Keratinocyte (primary cell): ENCODE results near the gene IGF1R. TPM values are rescaled to one million over a fixed set of nuclear protein-coding genes. Genes with fewer than 3 reads are reported as not detected.

Source experiments
- DNase-seq: peaks from one replicate; pipeline ENCODE4 v3.0.0-alpha.2; 2011; ENCODE audit warnings: low read depth, missing footprints, low spot score
- FAIRE-seq: peaks from 2 replicates; lab custom pipeline; 2011; peaks lifted over from hg19 to GRCh38; lab: Jason Lieb, UNC
- H2AFZ ChIP-seq: 2 replicates; pipeline ENCODE4 v1.6.0; 2012; ENCODE audit warnings: low read length, control low read depth, inconsistent platforms; ENCODE audit not compliant: control insufficient read depth
- H3K27ac ChIP-seq: 2 replicates; pipeline ENCODE4 v1.5.1; 2011; ENCODE audit warnings: low read length; ENCODE audit not compliant: control insufficient read depth, insufficient read depth
- H3K27me3 ChIP-seq: 3 replicates; pipeline ENCODE4 v1.6.0; 2011; ENCODE audit warnings: low read length; ENCODE audit not compliant: control insufficient read depth, insufficient read depth; ENCODE audit errors: extremely low read depth
- H3K36me3 ChIP-seq, 2 experiments: 2 replicates in 1 of 2; 3 replicates in 1 of 2; pipeline ENCODE4 v1.5.1; 2011; ENCODE audit warnings: low read length in 2 of 2, mild to moderate bottlenecking in 1 of 2; ENCODE audit not compliant: control insufficient read depth in 2 of 2, insufficient read depth in 2 of 2; ENCODE audit errors: extremely low read depth in 1 of 2
- H3K4me1 ChIP-seq: 3 replicates; pipeline ENCODE4 v1.5.1; 2011; ENCODE audit warnings: low read length; ENCODE audit not compliant: control insufficient read depth, insufficient read depth; ENCODE audit errors: extremely low read depth
- H3K4me2 ChIP-seq: 3 replicates; pipeline ENCODE4 v1.6.0; 2011; ENCODE audit warnings: low read depth, low read length; ENCODE audit not compliant: control insufficient read depth, insufficient read depth; ENCODE audit errors: extremely low read depth
- H3K4me3 ChIP-seq, 3 experiments: fragments of 200-600 bp in 1 of 3; sonication (generic) in 1 of 3; 2 replicates in 2 of 3; 3 replicates in 1 of 3; pipeline ENCODE4 v1.5.1; 2011 to 2016; ENCODE audit warnings: low read length in 3 of 3, mild to moderate bottlenecking in 3 of 3, control low read depth in 2 of 3, inconsistent platforms in 1 of 3, low read depth in 1 of 3, mixed read lengths in 1 of 3, mixed run types in 1 of 3, moderate library complexity in 1 of 3; ENCODE audit not compliant: control insufficient read depth in 2 of 3, insufficient read depth in 2 of 3; ENCODE audit errors: extremely low read depth in 1 of 3
- H3K79me2 ChIP-seq: 2 replicates; pipeline ENCODE4 v1.6.0; 2012; ENCODE audit warnings: low read length; ENCODE audit not compliant: control insufficient read depth, insufficient read depth
- H3K9ac ChIP-seq: 3 replicates; pipeline ENCODE4 v1.6.0; 2011; ENCODE audit warnings: low read length; ENCODE audit not compliant: control insufficient read depth, insufficient read depth; ENCODE audit errors: extremely low read depth
- H3K9me1 ChIP-seq: 3 replicates; pipeline ENCODE4 v1.6.0; 2011; ENCODE audit warnings: low read length; ENCODE audit not compliant: control insufficient read depth, insufficient read depth; ENCODE audit errors: extremely low read depth
- H3K9me3 ChIP-seq: 2 replicates; pipeline ENCODE4 v1.5.1; 2012; ENCODE audit warnings: low read depth, low read length; ENCODE audit not compliant: control insufficient read depth
- H4K20me1 ChIP-seq: 3 replicates; pipeline ENCODE4 v1.6.0; 2011; ENCODE audit warnings: low read length; ENCODE audit not compliant: control insufficient read depth, insufficient read depth; ENCODE audit errors: extremely low read depth
- EZH2 ChIP-seq: IDR thresholded peaks from one replicate; pipeline ENCODE4 v1.6.1; 2012; ENCODE audit warnings: inconsistent platforms, mild to moderate bottlenecking, low read length, moderate library complexity
- dilution Hi-C: fragments of 300-500 bp; cut with MboI; formaldehyde crosslinking; loops from one replicate; pipeline ENCODE4 v1.7.0; 2020; ENCODE audit warnings: low sequenced_read_pairs; ENCODE audit not compliant: extremely low pct_ligation_motif_present
- polyA plus RNA-seq, 5 experiments: library from polyadenylated mRNA; depleted of rRNA in 3 of 5; stranded (reverse) in 3 of 5; stranded (forward) in 1 of 5; unstranded in 1 of 5; fragments of >200 nt; gene quantifications; 1 replicate in 1 of 5; 2 replicates in 3 of 5; 3 replicates in 1 of 5; pipeline versions ENCODE4 v1.2.1 to v1.2.3, GENCODE V29; 2011 to 2012; ENCODE audit warnings: missing spikeins in 2 of 5, low read depth in 1 of 5, low replicate concordance in 1 of 5
- TF ChIP-seq, protein P1 (sequence below), 3 experiments: IDR thresholded peaks in 1 of 3; conservative IDR thresholded peaks in 1 of 3; optimal IDR thresholded peaks in 1 of 3; 2 replicates in 2 of 3; 3 replicates in 1 of 3; pipeline versions ENCODE3 to v1.5.1; 2011; ENCODE audit warnings: low read length in 3 of 3, mild to moderate bottlenecking in 3 of 3, moderate library complexity in 2 of 3, control low read depth in 1 of 3, inconsistent platforms in 1 of 3; ENCODE audit not compliant: insufficient read depth in 2 of 3; ENCODE audit errors: extremely low read depth in 1 of 3

The IGF1R gene
- polyA plus RNA-seq, 1 donor (not counting 4 experiments of a cell fraction or from before 2014, with no cell fraction given): 14.5 TPM

DNA sequence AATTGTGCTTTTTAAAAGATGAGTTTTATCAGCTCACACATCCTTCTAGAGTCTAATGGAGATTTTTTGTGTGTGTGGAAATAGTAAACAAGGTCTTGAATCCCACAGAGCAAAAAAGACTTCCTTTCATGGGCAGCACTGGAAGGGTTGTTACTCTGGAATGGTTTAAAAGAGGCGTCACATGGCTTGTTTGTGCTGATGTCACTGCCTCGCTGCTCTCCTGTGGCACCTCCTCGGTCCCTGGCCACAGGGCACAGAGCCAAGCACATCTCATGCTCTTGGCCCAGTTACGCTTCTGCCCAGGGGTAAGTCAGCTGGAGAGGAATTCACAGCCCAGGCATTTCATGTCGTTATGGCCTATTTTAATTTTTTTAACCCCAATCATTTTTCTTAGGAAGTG is 306.1 kb downstream of the IGF1R start:
- Histone ChIP-seq H2AFZ (no peak overlapping the region), H3K27ac (no peak overlapping the region), H3K4me1 (no peaks in the 10 kb centered on the region), H3K9me3 (no peaks in the 10 kb centered on the region), H4K20me1 (no peaks in the 10 kb centered on the region), H3K4me2 (no peak overlapping the region), H3K4me3 (no peak overlapping the region), H3K79me2 (no peaks in the 10 kb centered on the region), H3K9me1 (no peaks in the 10 kb centered on the region), H3K27me3 (no peaks in the 10 kb centered on the region), H3K36me3 (peaks cover 24 to 55% of the 10 kb centered on the region in 2 experiments), H3K9ac (no peak overlapping the region)
- FAIRE-seq: no peak
- TF ChIP-seq, protein P1, sequence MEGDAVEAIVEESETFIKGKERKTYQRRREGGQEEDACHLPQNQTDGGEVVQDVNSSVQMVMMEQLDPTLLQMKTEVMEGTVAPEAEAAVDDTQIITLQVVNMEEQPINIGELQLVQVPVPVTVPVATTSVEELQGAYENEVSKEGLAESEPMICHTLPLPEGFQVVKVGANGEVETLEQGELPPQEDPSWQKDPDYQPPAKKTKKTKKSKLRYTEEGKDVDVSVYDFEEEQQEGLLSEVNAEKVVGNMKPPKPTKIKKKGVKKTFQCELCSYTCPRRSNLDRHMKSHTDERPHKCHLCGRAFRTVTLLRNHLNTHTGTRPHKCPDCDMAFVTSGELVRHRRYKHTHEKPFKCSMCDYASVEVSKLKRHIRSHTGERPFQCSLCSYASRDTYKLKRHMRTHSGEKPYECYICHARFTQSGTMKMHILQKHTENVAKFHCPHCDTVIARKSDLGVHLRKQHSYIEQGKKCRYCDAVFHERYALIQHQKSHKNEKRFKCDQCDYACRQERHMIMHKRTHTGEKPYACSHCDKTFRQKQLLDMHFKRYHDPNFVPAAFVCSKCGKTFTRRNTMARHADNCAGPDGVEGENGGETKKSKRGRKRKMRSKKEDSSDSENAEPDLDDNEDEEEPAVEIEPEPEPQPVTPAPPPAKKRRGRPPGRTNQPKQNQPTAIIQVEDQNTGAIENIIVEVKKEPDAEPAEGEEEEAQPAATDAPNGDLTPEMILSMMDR (optimal IDR thresholded peaks at IDR 0.05 in 1 of 3, IDR thresholded peaks at IDR 0.05 in 1 of 3, conservative IDR thresholded peaks at IDR 0.05 in 1 of 3; ENCODE audit: extremely low read depth in 1 of 3, insufficient read depth in 2 of 3, low read length in 3 of 3): no peak
- TF ChIP-seq EZH2: no peak
- DNase-seq: no peak
- dilution Hi-C loops: no loop called here

DNA sequence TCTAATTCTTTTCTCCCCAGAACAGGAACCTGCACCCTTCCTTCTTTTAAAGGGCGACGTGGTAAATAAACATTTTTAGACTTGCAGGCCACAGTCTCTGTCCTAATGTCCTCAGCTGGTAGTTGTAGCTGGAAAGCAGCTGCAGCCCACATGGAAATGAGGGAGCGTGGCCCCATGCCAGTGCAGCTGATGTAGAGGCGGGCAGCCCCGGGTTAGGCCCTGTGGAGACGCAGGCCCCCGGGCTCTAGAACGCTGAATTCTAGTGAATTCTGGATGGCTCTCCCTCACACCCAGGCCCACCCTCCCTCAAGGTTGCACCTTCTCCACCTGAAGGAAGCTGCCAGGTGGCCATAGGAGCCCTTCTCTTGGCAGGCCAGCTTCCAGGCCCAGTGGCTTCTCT is 307.0 kb downstream of the IGF1R start:
- H3K4me1 ChIP-seq: no peaks in the 10 kb centered on the region
- FAIRE-seq: no peak
- H3K4me2 ChIP-seq: no peak overlapping the region
- DNase-seq: no peak
- H2AFZ ChIP-seq: no peak overlapping the region
- dilution Hi-C loops: no loop called here
- H3K9ac ChIP-seq: no peak overlapping the region
- H3K9me1 ChIP-seq: no peaks in the 10 kb centered on the region
- no peaks in the 10 kb centered on the region for H3K27me3 ChIP-seq
- H3K27ac ChIP-seq: no peak overlapping the region
- H3K36me3 ChIP-seq: peaks cover 18 to 55% of the 10 kb centered on the region in 2 experiments
- no peaks in the 10 kb centered on the region for H4K20me1 ChIP-seq
- no peaks in the 10 kb centered on the region for H3K9me3 ChIP-seq
- TF ChIP-seq, protein P1 (optimal IDR thresholded peaks at IDR 0.05 in 1 of 3, IDR thresholded peaks at IDR 0.05 in 1 of 3, conservative IDR thresholded peaks at IDR 0.05 in 1 of 3; ENCODE audit: extremely low read depth in 1 of 3, insufficient read depth in 2 of 3, low read length in 3 of 3): no peak
- TF ChIP-seq EZH2: no peak
- no peaks in the 10 kb centered on the region for H3K79me2 ChIP-seq
- H3K4me3 ChIP-seq: no peak overlapping the region
